GM23338 (cell line): ENCODE measurements around the gene SPATA13. TPM values are rescaled to one million over a fixed set of nuclear protein-coding genes. Genes with fewer than 3 reads are reported as not detected.
A peak's percentile ranks its signal among the peaks of the same experiment; 100 is the strongest.

ENCODE experiments used
- ATAC-seq: fragments of 200-7000 bp; cut with Tn5 transposase; 3 replicates; pipeline ENCODE4 v1.9.1; 2020
- DNase-seq: peaks from one replicate; pipeline ENCODE4 v3.0.0-alpha.2; 2015; ENCODE audit warnings: low spot score
- H2AFZ ChIP-seq: fragments of 200-600 bp; sonication (generic); 2 replicates; pipeline ENCODE4 v1.8.0; 2016; ENCODE audit warnings: antibody characterized with exemption, mild to moderate bottlenecking, moderate library complexity
- H3F3A ChIP-seq: fragments of 200-600 bp; sonication (generic); replicated peaks from 2 replicates; pipeline ENCODE4 v1.8.0; 2017; ENCODE audit warnings: antibody characterized with exemption, mixed run types, low read depth
- H3K27ac ChIP-seq: fragments of 200-600 bp; sonication (generic); 2 replicates; pipeline ENCODE4 v1.6.1; 2016; ENCODE audit warnings: low read depth
- H3K27me3 ChIP-seq: fragments of 200-600 bp; sonication (generic); 2 replicates; pipeline ENCODE4 v1.8.0; 2016; ENCODE audit warnings: mild to moderate bottlenecking, mixed run types, moderate library complexity; ENCODE audit not compliant: insufficient read depth
- H3K36me3 ChIP-seq: fragments of 200-600 bp; sonication (generic); 2 replicates; pipeline ENCODE4 v1.8.0; 2016; ENCODE audit warnings: mild to moderate bottlenecking; ENCODE audit not compliant: insufficient read depth
- H3K4me1 ChIP-seq: fragments of 200-600 bp; sonication (generic); 2 replicates; pipeline ENCODE4 v1.8.0; 2016; ENCODE audit warnings: mild to moderate bottlenecking, moderate library complexity; ENCODE audit not compliant: insufficient read depth
- H3K4me2 ChIP-seq: fragments of 200-600 bp; sonication (generic); 2 replicates; pipeline ENCODE4 v1.7.1; 2017; ENCODE audit warnings: mixed run types
- H3K4me3 ChIP-seq: fragments of 200-600 bp; sonication (generic); 2 replicates; pipeline ENCODE4 v1.6.1; 2016; ENCODE audit warnings: mixed run types
- H3K79me2 ChIP-seq: fragments of 200-600 bp; sonication (generic); replicated peaks from 2 replicates; pipeline ENCODE4 v1.8.0; 2017; ENCODE audit warnings: mild to moderate bottlenecking; ENCODE audit not compliant: insufficient read depth
- H3K9me2 ChIP-seq: fragments of 200-600 bp; sonication (generic); 2 replicates; pipeline ENCODE4 v1.8.0; 2017; ENCODE audit not compliant: insufficient read depth
- H4K20me1 ChIP-seq: fragments of 200-600 bp; sonication (generic); replicated peaks from 2 replicates; pipeline ENCODE4 v1.8.0; 2017; ENCODE audit warnings: mild to moderate bottlenecking; ENCODE audit not compliant: insufficient read depth
- H3K27ac Mint-ChIP-seq: 2 replicates; pipeline ENCODE4 v1.8.0; 2020; ENCODE audit warnings: inconsistent platforms, mild to moderate bottlenecking, moderate library complexity, mixed read lengths
- H3K27me3 Mint-ChIP-seq: 3 replicates; pipeline ENCODE4 v1.8.0; 2022; ENCODE audit warnings: low read depth, mild to moderate bottlenecking, moderate library complexity, mixed read lengths, inconsistent platforms; ENCODE audit not compliant: insufficient read depth, poor library complexity
- H3K36me3 Mint-ChIP-seq: 3 replicates; pipeline ENCODE4 v1.8.0; 2021; ENCODE audit warnings: low read depth, mild to moderate bottlenecking, inconsistent platforms, moderate library complexity, mixed read lengths
- H3K4me1 Mint-ChIP-seq: 3 replicates; pipeline ENCODE4 v1.8.0; 2020; ENCODE audit warnings: mild to moderate bottlenecking, inconsistent platforms, mixed read lengths
- H3K4me3 Mint-ChIP-seq: 3 replicates; pipeline ENCODE4 v1.8.0; 2021; ENCODE audit warnings: moderate library complexity, mild to moderate bottlenecking, inconsistent platforms, mixed read lengths
- H3K9me3 Mint-ChIP-seq: 3 replicates; pipeline ENCODE4 v1.8.0; 2020; ENCODE audit warnings: moderate library complexity, mild to moderate bottlenecking, inconsistent platforms, mixed read lengths
- CREB1 ChIP-seq: fragments of 250-450 bp; sonication (Bioruptor Pico); IDR thresholded peaks from 2 replicates; pipeline ENCODE4 v1.5.0; 2020; ENCODE audit warnings: low read depth, mild to moderate bottlenecking, moderate library complexity
- EZH2 ChIP-seq: fragments of 200-600 bp; sonication (generic); IDR thresholded peaks from one replicate; pipeline ENCODE4 v1.8.0; 2017; ENCODE audit warnings: antibody characterized with exemption, mild to moderate bottlenecking, low read depth; ENCODE audit not compliant: unreplicated experiment
- EZH2phosphoT487 ChIP-seq: fragments of 200-600 bp; sonication (generic); IDR thresholded peaks from one replicate; pipeline ENCODE4 v1.8.1; 2018; ENCODE audit warnings: antibody characterized with exemption; ENCODE audit not compliant: unreplicated experiment
- JUNB ChIP-seq: IDR thresholded peaks from one replicate; pipeline ENCODE4 v1.6.1; 2016; ENCODE audit warnings: antibody characterized with exemption; ENCODE audit not compliant: unreplicated experiment
- NANOG ChIP-seq: IDR thresholded peaks from 2 replicates; pipeline ENCODE4 v1.6.1; 2016; ENCODE audit warnings: antibody characterized with exemption, borderline replicate concordance
- POLR2AphosphoS5 ChIP-seq: IDR thresholded peaks from 2 replicates; pipeline ENCODE4 v1.6.1; 2016; ENCODE audit warnings: antibody characterized with exemption, low read depth
- STAT1 ChIP-seq: IDR thresholded peaks from one replicate; pipeline ENCODE4 v1.6.1; 2016; ENCODE audit warnings: antibody characterized with exemption; ENCODE audit not compliant: unreplicated experiment
- ZNF114 ChIP-seq: fragments of 250-450 bp; sonication (Bioruptor Pico); IDR thresholded peaks from 2 replicates; pipeline ENCODE4 v1.5.0; 2020; ENCODE audit warnings: mild to moderate bottlenecking, moderate library complexity
- ZNF331 ChIP-seq: fragments of 250-450 bp; sonication (Bioruptor Pico); IDR thresholded peaks from 2 replicates; pipeline ENCODE4 v1.5.0; 2020; ENCODE audit warnings: low read depth, mild to moderate bottlenecking, moderate library complexity
- polyA plus RNA-seq: library from polyadenylated mRNA; unstranded; fragments of >200 nt; fragmentation: Nextera tagmentation; extraction: Ambion mirVana; gene quantifications from 2 replicates; pipeline ENCODE4 v1.2.1, GENCODE V29; 2016
- total RNA-seq: library from RNA; depleted of rRNA; stranded (reverse); fragments of >200 nt; shearing (Covaris generic); gene quantifications from 2 replicates; pipeline ENCODE4 v1.2.3, GENCODE V29; 2014
- TF ChIP-seq, protein P1 (sequence below), 2 experiments: fragments of 200-600 bp in 1 of 2; sonication (generic) in 1 of 2; conservative IDR thresholded peaks; 2 replicates each; pipeline versions ENCODE4 v1.5.1 to v1.6.1; 2016 to 2017; ENCODE audit warnings: antibody characterized with exemption in 2 of 2, low read depth in 2 of 2, mild to moderate bottlenecking in 2 of 2, moderate library complexity in 1 of 2
- TF ChIP-seq, protein P2 (sequence below): fragments of 250-450 bp; sonication (Bioruptor Pico); IDR thresholded peaks from 2 replicates; pipeline ENCODE4 v1.5.0; 2020; ENCODE audit warnings: mild to moderate bottlenecking, moderate library complexity
- TF ChIP-seq, protein P3 (sequence below): IDR thresholded peaks from 2 replicates; pipeline ENCODE4 v1.6.1; 2016; ENCODE audit warnings: antibody characterized with exemption
- TF ChIP-seq, protein P4 (sequence below): IDR thresholded peaks from one replicate; pipeline ENCODE4 v1.6.1; 2018; ENCODE audit warnings: antibody characterized with exemption; ENCODE audit not compliant: unreplicated experiment

SPATA13 gene
- total and polyA plus RNA-seq, 2 experiments from 2014 or later, result 11.9 to 45.7 TPM

DNA sequence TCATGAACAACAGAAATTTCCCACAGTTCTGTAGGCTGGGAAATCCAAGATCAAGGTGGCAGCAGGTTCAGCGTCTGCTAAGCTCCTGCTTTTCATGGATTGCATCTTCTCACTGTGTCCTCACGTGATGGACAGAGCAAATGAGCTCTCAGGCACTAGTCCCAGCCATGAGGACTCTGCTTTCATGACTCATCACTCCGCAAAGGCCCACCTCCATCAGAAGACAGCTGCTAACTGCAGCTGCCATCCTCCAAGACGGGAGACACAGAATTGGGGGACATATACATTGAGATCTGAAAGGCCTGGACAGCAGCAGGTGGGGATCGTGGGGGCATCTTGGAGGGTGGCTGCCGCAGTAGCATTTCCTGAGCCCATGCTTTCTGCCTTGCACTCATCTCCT, 44.4 kb upstream of the SPATA13 start (continued):
- TF ChIP-seq ZNF331 (no peak), ZNF114 (CRISPR knock-in tag) (no peak)

DNA sequence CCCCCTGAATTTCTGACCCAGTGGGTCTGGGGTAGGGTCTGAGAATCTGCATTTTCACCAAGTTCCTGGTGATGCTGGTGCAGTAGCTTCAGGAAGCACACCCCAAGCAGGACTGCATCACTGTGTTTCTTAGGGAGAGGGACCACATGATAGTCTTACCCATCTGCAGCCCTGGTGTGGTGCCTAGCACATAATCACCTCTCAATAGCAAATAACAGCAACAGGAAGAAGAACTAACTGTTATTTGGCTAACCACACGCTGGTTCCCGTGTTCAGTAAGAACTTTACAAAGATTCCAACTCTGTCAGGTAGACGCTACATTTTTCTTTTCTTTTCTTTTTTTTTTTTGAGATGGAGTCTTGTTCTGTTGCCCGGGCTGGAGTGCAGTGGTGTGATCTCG, 41.9 kb upstream of the SPATA13 start:
- H3K4me1 Mint-ChIP-seq, result peaks cover 16% of the 10 kb centered on the region
- Histone ChIP-seq H3K9me2 (no peaks in the 10 kb centered on the region), H3K4me2 (no peak overlapping the region), H3K36me3 (no peaks in the 10 kb centered on the region), H3K4me1 (peaks cover 10% of the 10 kb centered on the region), H3F3A (no peaks in the 10 kb centered on the region), H2AFZ (peak overlapping the region; percentile 82; the same call in 1 of the 2 replicates), H3K79me2 (no peaks in the 10 kb centered on the region), H3K27me3 (no peaks in the 10 kb centered on the region), H3K4me3 (no peak overlapping the region), H3K27ac (no peak overlapping the region), H4K20me1 (no peaks in the 10 kb centered on the region)
- no peak for DNase-seq
- H3K27me3 Mint-ChIP-seq, result no peaks in the 10 kb centered on the region
- ATAC-seq, result no peak
- no peak overlapping the region for H3K4me3 Mint-ChIP-seq
- no peaks in the 10 kb centered on the region; the same call in 2 of the 3 replicates for H3K9me3 Mint-ChIP-seq
- H3K36me3 Mint-ChIP-seq, result no peaks in the 10 kb centered on the region
- no peak overlapping the region for H3K27ac Mint-ChIP-seq
- TF ChIP-seq, protein P1, sequence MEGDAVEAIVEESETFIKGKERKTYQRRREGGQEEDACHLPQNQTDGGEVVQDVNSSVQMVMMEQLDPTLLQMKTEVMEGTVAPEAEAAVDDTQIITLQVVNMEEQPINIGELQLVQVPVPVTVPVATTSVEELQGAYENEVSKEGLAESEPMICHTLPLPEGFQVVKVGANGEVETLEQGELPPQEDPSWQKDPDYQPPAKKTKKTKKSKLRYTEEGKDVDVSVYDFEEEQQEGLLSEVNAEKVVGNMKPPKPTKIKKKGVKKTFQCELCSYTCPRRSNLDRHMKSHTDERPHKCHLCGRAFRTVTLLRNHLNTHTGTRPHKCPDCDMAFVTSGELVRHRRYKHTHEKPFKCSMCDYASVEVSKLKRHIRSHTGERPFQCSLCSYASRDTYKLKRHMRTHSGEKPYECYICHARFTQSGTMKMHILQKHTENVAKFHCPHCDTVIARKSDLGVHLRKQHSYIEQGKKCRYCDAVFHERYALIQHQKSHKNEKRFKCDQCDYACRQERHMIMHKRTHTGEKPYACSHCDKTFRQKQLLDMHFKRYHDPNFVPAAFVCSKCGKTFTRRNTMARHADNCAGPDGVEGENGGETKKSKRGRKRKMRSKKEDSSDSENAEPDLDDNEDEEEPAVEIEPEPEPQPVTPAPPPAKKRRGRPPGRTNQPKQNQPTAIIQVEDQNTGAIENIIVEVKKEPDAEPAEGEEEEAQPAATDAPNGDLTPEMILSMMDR (conservative IDR thresholded peaks at IDR 0.05; ENCODE audit: low read depth in 2 of 2), result no peak
- no peak for TF ChIP-seq EZH2
- TF ChIP-seq ZNF331, result no peak
- no peak for TF ChIP-seq STAT1
- no peak for TF ChIP-seq POLR2AphosphoS5
- no peak for TF ChIP-seq CREB1 (CRISPR knock-in tag)
- TF ChIP-seq JUNB, result no peak
- TF ChIP-seq, protein P2, sequence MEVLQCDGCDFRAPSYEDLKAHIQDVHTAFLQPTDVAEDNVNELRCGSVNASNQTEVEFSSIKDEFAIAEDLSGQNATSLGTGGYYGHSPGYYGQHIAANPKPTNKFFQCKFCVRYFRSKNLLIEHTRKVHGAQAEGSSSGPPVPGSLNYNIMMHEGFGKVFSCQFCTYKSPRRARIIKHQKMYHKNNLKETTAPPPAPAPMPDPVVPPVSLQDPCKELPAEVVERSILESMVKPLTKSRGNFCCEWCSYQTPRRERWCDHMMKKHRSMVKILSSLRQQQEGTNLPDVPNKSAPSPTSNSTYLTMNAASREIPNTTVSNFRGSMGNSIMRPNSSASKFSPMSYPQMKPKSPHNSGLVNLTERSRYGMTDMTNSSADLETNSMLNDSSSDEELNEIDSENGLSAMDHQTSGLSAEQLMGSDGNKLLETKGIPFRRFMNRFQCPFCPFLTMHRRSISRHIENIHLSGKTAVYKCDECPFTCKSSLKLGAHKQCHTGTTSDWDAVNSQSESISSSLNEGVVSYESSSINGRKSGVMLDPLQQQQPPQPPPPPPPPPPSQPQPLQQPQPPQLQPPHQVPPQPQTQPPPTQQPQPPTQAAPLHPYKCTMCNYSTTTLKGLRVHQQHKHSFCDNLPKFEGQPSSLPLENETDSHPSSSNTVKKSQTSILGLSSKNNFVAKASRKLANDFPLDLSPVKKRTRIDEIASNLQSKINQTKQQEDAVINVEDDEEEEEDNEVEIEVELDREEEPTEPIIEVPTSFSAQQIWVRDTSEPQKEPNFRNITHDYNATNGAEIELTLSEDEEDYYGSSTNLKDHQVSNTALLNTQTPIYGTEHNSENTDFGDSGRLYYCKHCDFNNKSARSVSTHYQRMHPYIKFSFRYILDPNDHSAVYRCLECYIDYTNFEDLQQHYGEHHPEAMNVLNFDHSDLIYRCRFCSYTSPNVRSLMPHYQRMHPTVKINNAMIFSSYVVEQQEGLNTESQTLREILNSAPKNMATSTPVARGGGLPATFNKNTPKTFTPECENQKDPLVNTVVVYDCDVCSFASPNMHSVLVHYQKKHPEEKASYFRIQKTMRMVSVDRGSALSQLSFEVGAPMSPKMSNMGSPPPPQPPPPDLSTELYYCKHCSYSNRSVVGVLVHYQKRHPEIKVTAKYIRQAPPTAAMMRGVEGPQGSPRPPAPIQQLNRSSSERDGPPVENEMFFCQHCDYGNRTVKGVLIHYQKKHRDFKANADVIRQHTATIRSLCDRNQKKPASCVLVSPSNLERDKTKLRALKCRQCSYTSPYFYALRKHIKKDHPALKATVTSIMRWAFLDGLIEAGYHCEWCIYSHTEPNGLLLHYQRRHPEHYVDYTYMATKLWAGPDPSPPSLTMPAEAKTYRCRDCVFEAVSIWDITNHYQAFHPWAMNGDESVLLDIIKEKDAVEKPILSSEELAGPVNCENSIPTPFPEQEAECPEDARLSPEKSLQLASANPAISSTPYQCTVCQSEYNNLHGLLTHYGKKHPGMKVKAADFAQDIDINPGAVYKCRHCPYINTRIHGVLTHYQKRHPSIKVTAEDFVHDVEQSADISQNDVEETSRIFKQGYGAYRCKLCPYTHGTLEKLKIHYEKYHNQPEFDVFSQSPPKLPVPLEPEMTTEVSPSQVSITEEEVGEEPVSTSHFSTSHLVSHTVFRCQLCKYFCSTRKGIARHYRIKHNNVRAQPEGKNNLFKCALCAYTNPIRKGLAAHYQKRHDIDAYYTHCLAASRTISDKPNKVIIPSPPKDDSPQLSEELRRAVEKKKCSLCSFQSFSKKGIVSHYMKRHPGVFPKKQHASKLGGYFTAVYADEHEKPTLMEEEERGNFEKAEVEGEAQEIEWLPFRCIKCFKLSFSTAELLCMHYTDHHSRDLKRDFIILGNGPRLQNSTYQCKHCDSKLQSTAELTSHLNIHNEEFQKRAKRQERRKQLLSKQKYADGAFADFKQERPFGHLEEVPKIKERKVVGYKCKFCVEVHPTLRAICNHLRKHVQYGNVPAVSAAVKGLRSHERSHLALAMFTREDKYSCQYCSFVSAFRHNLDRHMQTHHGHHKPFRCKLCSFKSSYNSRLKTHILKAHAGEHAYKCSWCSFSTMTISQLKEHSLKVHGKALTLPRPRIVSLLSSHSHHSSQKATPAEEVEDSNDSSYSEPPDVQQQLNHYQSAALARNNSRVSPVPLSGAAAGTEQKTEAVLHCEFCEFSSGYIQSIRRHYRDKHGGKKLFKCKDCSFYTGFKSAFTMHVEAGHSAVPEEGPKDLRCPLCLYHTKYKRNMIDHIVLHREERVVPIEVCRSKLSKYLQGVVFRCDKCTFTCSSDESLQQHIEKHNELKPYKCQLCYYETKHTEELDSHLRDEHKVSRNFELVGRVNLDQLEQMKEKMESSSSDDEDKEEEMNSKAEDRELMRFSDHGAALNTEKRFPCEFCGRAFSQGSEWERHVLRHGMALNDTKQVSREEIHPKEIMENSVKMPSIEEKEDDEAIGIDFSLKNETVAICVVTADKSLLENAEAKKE, result no peak
- TF ChIP-seq, protein P3, sequence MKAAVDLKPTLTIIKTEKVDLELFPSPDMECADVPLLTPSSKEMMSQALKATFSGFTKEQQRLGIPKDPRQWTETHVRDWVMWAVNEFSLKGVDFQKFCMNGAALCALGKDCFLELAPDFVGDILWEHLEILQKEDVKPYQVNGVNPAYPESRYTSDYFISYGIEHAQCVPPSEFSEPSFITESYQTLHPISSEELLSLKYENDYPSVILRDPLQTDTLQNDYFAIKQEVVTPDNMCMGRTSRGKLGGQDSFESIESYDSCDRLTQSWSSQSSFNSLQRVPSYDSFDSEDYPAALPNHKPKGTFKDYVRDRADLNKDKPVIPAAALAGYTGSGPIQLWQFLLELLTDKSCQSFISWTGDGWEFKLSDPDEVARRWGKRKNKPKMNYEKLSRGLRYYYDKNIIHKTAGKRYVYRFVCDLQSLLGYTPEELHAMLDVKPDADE, result no peak
- TF ChIP-seq, protein P4, sequence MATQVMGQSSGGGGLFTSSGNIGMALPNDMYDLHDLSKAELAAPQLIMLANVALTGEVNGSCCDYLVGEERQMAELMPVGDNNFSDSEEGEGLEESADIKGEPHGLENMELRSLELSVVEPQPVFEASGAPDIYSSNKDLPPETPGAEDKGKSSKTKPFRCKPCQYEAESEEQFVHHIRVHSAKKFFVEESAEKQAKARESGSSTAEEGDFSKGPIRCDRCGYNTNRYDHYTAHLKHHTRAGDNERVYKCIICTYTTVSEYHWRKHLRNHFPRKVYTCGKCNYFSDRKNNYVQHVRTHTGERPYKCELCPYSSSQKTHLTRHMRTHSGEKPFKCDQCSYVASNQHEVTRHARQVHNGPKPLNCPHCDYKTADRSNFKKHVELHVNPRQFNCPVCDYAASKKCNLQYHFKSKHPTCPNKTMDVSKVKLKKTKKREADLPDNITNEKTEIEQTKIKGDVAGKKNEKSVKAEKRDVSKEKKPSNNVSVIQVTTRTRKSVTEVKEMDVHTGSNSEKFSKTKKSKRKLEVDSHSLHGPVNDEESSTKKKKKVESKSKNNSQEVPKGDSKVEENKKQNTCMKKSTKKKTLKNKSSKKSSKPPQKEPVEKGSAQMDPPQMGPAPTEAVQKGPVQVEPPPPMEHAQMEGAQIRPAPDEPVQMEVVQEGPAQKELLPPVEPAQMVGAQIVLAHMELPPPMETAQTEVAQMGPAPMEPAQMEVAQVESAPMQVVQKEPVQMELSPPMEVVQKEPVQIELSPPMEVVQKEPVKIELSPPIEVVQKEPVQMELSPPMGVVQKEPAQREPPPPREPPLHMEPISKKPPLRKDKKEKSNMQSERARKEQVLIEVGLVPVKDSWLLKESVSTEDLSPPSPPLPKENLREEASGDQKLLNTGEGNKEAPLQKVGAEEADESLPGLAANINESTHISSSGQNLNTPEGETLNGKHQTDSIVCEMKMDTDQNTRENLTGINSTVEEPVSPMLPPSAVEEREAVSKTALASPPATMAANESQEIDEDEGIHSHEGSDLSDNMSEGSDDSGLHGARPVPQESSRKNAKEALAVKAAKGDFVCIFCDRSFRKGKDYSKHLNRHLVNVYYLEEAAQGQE, result no peak
- TF ChIP-seq ZNF114 (CRISPR knock-in tag), result no peak
- no peak for TF ChIP-seq EZH2phosphoT487
- TF ChIP-seq NANOG, result no peak
